ENCODE results near the gene APOL5.
A peak's percentile ranks its signal among the peaks of the same experiment; 100 is the strongest.

The APOL5 gene

DNA sequence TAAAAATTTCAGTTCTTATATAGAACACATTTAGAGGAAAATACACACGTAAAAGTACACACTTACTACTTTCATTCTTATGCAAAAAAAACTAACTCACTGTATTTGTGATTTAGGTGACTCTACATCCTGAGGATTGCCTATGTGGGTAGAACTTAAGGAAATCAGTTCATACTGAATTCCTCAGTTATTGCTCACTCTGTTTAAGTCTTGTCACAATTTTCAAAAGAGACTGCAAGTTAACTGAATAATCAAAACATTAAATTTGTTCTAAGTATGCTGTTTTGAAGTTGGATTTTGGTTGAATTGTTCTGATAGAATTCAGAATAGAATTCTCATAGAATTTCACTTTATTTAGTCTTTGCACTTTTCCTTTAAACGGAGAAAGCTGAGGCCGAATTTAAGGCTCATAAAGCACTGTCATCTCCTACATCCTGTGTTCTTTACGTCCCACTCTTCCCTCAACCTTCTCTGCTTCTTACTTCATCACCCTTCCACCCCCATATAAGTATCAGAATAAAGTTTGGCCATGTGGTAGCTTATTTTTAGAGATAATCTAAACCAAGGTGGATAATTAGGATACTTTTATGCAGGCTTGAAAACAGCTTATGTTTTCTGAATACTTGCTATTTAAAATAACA, 59.8 kb downstream of the APOL5 start:
- DNase-seq (ENCODE audit: low spot score): no peak
- H3K4me3 ChIP-seq (ENCODE audit: severe bottlenecking): no peak overlapping the region
- peaks cover 32% of the 10 kb centered on the region for H3K4me1 ChIP-seq (ENCODE audit: insufficient read depth, poor library complexity, severe bottlenecking)
- H3K27ac ChIP-seq (ENCODE audit: poor library complexity, severe bottlenecking): peak overlapping the region; percentile 82
- no peaks in the 10 kb centered on the region for H3K27me3 ChIP-seq (ENCODE audit: insufficient read depth, poor library complexity, severe bottlenecking)
- H3K9me3 ChIP-seq (ENCODE audit: severe bottlenecking): no peaks in the 10 kb centered on the region
- peaks cover 56% of the 10 kb centered on the region for H3K36me3 ChIP-seq (ENCODE audit: low read depth)
- peak; percentile 97 for ATAC-seq (ENCODE audit: low read depth)
- TF ChIP-seq, protein P1, sequence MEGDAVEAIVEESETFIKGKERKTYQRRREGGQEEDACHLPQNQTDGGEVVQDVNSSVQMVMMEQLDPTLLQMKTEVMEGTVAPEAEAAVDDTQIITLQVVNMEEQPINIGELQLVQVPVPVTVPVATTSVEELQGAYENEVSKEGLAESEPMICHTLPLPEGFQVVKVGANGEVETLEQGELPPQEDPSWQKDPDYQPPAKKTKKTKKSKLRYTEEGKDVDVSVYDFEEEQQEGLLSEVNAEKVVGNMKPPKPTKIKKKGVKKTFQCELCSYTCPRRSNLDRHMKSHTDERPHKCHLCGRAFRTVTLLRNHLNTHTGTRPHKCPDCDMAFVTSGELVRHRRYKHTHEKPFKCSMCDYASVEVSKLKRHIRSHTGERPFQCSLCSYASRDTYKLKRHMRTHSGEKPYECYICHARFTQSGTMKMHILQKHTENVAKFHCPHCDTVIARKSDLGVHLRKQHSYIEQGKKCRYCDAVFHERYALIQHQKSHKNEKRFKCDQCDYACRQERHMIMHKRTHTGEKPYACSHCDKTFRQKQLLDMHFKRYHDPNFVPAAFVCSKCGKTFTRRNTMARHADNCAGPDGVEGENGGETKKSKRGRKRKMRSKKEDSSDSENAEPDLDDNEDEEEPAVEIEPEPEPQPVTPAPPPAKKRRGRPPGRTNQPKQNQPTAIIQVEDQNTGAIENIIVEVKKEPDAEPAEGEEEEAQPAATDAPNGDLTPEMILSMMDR (IDR thresholded peaks at IDR 0.05; ENCODE audit: poor library complexity, severe bottlenecking): no peak

Measured in RWPE2 (cell line).